ENCODE measurements around the gene CD27.

CD27 gene

DNA sequence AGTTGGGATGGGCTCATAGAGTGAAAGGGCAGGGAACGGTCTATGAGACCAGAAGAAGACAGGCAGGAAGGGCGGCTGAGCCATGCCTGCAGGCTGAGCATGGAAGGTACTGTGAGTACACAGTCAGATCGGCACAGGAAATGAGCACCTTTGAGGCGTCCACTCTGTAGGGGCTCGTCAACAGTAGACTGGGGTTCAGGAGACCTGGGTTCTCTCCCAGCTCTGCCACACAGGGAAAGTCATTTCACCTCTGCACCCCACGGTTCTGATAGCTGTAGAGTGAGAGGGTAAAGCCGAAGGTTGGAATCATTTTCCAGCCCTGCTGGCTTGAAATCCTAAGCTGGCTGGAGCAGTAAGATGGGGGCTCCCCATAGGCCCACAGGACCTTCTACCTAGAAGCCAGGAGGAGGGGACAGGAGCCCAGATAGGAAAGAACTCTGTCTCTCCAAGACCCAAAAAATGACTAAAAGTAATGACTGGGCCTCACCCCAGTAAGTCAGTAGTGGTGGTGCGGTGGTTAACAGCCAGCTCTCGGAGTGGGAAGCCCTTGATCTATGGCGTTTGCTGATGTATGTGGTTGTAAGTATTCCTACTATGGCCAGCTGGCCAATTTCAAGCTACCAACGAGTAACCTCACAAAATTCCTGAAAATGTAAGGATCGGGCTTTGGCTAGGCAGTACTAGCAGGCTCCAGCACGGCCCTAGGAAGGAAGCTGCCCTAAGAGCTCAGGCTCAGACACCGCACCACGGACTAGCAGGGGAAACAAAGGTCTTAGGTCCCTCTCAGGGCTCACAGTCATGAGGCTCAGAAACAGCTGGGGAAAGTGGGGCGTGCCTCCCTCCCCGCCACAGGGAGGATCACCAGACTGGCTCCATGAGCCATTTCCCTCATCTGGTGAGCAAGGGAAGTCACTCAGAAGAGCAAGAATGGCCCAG is 10.3 kb upstream of the CD27 start:
- no peak for DNase-seq (ENCODE audit: low spot score)
- Histone ChIP-seq H3K4me3 (no peak overlapping the region), H3K27ac (no peak overlapping the region)
- no peak for TF ChIP-seq CTCF (IDR thresholded peaks at IDR 0.05)

DNA sequence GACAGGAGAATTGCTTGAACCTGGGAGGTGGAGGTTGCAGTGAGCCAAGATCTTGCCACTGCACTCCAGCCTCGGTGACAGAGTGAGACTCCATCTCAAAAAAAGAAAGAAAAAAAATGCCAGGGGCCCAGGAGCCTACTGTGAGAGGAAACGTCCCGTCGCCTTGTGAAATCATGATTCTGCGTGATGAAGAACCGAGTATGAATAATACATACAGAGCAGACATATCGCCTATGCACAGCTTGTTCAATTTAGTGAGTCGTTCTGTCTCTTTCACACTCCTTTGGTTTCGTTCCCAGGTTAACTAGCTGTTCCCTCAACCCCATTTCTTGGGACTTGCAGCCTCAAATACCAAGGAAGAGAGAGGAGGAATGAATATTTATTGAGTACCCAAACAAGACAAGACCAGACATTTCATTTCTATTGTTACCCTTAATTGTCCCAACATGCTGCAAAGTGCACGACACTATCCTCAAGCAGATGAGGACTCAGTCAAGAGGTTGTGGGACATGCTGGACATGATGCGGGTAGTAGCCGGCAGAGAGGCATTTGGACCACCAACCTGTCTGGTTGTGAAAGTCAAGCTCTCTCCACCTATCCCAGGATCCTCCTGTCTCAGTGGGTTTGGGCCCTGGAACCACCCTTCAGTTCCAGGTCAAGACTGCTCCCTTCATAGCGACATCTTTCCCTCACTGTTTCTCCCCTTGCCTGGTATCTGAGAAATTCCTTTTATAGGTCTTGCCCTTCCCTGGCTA is 8.6 kb upstream of the CD27 start:
- no peak overlapping the region for H3K4me3 ChIP-seq
- DNase-seq (ENCODE audit: low spot score): no peak
- no peak overlapping the region for H3K27ac ChIP-seq
- TF ChIP-seq CTCF (IDR thresholded peaks at IDR 0.05): no peak

DNA sequence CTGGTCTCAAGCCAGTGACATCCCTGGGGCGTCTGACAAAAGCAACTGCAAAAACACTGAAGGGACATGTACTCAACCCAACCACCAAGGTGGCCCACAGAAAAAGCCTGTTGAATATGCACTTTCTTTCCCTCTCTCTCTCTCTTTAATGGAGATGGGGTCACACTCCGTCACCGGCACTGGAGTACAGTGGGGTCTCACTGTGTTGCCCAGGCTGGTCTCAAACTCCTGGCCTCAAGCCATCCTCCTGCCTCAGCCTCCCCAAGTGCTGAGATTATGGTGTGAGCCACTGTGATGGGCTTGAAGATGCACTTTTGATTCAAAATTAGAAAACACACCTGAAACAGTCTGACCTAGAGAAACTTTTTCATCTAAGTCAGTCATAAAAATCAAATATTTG is 7.2 kb upstream of the CD27 start:
- no peak for TF ChIP-seq CTCF (IDR thresholded peaks at IDR 0.05)
- DNase-seq (ENCODE audit: low spot score): no peak
- Histone ChIP-seq H3K27ac (no peak overlapping the region), H3K4me3 (no peak overlapping the region)

GRCh38 chr12:6438345-6438744 is 6.4 kb upstream of the CD27 start:
- DNase-seq (ENCODE audit: low spot score): no peak
- TF ChIP-seq CTCF (IDR thresholded peaks at IDR 0.05): no peak

DNA sequence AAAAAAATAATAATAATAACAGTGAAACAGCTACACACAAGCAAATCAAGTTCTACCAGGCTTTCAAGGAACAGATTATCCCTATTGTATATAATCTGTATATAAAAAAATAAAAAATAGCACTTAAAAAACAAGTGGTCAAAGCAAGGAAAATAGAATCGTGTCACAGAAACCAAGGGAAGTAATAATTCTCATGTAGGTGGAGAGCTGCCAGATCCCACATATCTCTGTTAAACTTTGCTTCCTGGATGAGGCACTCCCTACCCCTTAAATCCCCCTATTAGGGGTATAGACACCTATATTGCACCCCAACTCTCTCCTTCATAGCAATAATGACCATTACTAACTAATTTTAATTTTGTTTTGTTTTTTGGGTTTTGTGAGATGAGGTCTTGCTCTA is 4.4 kb upstream of the CD27 start:
- Histone ChIP-seq H3K27ac (no peak overlapping the region), H3K4me3 (no peak overlapping the region)
- no peak for TF ChIP-seq CTCF (IDR thresholded peaks at IDR 0.05)
- DNase-seq (ENCODE audit: low spot score): no peak

More at GRCh38 chr12:6438345-6438744, 6.4 kb upstream of the CD27 start:
- H3K4me3 ChIP-seq: no peak overlapping the region
- H3K27ac ChIP-seq: no peak overlapping the region

GRCh38 chr12:6442836-6443235 is 1.9 kb upstream of the CD27 start:
- DNase-seq (ENCODE audit: low spot score): no peak
- Histone ChIP-seq H3K4me3 (no peak overlapping the region), H3K27ac (no peak overlapping the region)
- no peak for TF ChIP-seq CTCF (IDR thresholded peaks at IDR 0.05)
